ENCODE data around the gene RUNX2.
"Not testable (repeated sequence)": the region's sequence is repeated elsewhere in the genome, so short reads cannot be mapped to it uniquely, and the experiment has no call there.

The RUNX2 gene

DNA sequence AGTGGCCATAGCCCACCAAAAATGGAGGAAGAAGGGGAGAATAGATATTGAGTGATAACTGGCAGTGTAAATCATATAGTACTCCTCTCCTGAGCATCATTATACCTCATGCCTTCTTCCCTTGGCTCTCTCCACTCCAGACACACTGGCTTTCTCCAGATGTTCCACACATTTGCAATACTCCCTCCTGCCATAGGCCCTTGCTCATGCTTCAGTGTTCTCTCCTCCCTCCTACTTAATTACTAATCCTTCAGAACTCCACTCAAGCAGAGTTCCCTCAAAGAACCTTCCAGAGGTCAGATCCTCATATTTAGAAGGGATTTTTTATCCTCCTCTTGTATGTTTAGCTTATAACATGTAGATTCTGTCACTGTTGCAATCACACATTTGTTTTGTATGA, 329.1 kb downstream of the RUNX2 start:
- DNase-seq: no peak

DNA sequence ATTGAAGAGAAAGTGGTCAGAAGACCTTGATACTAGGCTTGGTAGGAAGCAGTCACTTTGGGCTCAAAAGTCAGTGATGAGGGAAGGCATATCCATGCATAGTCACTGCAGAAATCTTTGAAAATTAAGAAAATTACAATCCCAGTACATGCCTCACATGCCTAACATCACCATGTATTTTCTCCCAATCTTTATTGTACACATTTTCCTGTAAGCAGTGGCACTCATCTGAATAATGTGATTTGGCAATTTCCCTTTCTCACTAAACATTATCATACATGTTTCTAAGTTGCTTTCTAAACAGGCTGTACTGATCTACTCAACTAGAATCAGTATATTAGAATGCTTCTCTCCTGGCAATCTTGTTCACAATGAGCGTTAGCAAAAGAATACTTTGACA, 330.3 kb downstream of the RUNX2 start:
- no peak for DNase-seq

GRCh38 chr6:45658958-45659357, 330.8 kb downstream of the RUNX2 start:
- no peak for DNase-seq

DNA sequence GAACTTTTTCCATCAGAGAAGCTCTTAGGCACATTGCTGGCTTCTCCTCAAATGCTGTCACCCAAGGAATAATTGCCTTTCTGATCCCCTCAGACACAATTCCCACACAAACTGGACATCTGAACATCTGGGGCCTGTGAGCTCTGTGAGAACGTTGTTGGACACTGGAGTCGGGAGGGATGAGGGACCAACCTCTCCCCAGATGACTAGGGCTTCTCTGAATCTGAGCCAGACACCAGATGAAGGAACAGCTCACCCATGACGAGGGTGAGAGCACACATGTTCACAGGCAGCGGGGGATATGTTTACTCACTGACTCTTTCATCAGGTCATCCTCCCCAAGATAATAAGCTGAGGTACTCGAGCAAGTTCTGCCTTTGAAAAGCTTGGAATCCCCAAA, 333.5 kb downstream of the RUNX2 start:
- DNase-seq: no peak

- DNase-seq: peak; percentile 7 to 20
Measured at GRCh38 chr6:45663251-45664221, 335.4 kb downstream of the RUNX2 start.

DNA sequence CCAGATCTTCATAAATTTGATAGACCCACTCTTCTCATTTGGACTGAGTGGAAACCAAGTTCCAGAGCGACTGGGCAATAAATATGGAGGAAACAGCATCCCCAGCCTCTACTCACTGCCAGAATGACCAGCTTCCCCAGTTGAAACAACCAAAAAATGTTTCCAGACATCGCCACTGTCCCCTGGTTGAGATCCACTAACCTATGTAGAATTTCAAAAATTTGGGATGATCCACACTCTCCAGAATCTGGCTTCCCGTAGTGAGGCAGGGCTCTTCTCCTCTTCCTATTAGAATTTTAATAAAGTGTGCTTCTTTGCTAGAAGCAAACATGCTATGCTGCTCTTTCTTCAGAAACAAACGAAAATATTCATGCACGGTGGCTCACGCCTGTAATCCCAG, 336.6 kb downstream of the RUNX2 start:
- no peak for DNase-seq

DNA sequence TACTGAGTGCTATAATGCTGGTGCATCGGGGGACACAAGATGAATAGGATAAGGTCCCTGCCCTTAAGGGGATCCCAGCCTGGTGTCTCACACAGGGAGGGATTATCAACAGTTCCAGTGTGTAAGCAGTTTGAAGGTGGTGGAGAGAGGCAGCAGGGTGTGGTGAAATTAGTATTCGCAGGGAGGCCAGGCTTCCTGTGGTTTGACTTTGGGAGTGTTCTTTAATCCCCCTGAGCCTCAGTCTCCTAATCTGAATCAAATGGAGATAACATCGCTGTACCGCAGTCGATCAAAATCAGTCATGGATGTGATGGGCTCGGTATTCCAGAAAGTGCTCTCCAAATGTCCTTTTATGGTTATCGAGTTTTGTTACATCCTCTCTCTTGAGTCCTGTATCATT, 337.7 kb downstream of the RUNX2 start:
- DNase-seq: no peak

DNA sequence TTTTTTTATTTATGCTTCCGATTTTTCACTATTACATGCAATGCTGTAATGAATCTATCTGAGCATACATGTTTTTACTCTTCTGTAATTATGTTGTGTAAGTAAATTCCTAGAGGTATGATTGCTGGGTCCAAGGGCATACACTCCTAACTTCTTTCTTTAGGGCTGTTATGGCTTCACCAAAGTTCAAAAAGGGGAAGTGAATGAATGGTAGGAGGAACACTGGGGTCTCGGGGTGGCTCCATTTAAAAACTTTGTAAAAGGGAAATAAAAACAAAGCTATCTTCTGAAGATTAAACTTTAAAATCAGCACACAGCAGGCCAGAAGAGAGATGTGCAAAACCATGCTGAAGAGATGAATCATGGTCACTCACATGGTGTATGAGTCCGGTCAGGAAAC, 338.7 kb downstream of the RUNX2 start:
- DNase-seq: no peak

GRCh38 chr6:45667300-45667699, 339.2 kb downstream of the RUNX2 start:
- no peak for DNase-seq

- no peak for DNase-seq
Measured at GRCh38 chr6:45667766-45668165, 339.6 kb downstream of the RUNX2 start.

GRCh38 chr6:45668705-45669104, 340.6 kb downstream of the RUNX2 start:
- no peak for DNase-seq

DNA sequence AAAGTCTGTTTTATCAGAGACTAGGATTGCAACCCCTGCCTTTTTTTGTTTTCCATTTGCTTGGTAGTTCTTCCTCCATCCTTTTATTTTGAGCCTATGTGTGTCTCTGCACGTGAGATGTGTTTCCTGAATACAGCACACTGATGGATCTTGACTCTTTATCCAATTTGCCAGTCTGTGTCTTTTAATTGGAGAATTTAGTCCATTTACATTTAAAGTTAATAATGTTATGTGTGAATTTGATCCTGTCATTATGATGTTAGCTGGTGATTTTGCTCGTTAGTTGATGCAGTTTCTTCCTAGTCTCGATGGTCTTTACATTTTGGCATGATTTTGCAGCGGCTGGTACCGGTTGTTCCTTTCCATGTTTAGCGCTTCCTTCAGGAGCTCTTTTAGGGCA, 345.0 kb downstream of the RUNX2 start:
- DNase-seq: not testable (repeated sequence)

DNA sequence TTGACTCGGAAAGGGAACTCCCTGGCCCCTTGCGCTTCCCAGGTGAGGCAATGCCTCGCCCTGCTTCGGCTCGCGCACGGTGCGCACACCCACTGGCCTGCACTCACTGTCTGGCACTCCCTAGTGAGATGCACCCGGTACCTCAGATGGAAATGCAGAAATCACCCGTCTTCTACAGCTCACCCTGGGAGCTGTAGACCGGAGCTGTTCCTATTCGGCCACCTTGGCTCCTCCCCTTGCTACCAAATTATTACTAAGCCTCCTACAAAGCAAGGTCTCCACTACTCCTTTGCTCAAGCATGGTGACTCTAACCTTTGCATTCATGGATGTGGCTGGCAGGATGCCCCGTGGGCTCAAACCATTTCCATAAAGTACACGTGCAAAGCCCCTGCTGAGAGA, 347.0 kb downstream of the RUNX2 start:
- DNase-seq: not testable (repeated sequence)

- DNase-seq: no peak
Measured at GRCh38 chr6:45675634-45676033, 347.5 kb downstream of the RUNX2 start.

DNA sequence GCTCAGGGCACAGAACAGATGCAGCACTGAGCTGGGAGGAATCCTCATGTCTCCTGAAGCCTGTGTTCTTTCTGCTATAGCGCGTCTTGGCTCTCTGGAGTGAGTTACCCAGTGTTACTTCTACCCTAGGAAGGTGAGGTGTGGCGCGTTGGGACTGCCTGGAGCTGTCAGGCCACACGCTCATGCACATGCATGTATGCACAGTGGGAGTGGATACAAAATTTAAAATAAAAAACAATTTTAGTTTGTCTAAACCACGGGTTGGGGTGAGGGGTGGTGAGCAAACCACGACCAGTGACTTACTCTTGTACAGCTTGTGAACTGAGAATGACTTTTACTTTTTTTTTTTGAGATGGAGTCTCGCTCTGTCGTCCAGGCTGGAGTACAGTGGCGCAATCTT, 348.2 kb downstream of the RUNX2 start:
- no peak for DNase-seq

DNA sequence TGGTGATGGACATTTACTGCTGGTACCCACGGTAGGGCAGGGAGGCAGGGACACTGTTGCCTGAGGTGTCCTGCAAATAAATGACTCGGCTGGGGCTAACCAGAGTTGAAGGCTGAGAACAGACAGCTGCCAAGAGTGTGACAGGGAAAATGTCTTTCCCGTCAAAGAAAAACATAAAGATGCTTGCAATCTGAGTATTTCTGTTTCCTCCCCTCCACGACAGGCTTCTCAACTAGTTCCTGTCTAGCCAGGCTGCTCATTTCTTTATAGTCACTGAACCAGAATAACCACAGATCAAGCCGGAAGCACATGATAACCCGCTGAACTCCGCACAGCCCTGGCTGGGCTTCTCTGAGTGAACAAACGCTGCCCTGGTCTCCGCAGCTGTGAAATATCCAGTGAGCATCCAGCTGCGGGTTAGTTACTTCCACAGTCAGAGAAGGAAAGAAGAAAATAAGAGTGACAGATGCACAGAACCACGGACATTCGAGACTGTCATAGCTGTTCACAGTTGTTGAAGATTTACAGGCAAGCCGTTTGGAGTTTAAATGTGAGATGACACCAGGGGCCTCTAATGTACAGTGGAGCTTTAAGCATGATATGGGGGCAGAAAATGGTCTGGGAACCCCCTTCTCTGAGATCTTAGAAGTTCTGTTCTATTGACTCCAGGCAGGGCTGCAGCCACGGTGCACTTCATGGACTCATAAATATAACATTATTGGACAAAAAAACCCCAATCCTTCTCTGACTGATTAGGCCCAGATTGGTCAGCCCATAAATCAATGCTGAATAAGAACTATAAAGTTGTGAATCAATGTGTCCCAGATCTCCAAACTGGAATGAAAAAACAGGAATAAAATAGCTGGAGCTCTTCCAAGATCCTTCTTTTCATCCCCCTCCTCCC, 349.5 kb downstream of the RUNX2 start:
- no peak for DNase-seq

DNA sequence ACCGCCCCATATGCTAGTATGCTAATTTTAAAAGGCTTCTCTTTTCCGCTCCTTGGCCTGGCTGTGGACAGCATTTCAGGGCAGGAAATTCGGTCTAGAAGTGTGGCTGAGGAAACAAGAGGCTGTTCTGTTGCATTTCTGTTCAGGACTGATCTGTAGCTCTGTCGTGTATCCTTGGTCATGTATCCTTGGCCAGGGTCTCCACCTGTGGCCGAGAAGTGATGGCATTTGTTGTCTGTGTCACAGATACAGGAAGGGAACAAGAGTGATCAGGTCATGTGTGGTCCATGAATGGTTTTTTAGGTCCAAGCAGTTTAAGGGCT, 350.1 kb downstream of the RUNX2 start:
- DNase-seq: no peak

DNA sequence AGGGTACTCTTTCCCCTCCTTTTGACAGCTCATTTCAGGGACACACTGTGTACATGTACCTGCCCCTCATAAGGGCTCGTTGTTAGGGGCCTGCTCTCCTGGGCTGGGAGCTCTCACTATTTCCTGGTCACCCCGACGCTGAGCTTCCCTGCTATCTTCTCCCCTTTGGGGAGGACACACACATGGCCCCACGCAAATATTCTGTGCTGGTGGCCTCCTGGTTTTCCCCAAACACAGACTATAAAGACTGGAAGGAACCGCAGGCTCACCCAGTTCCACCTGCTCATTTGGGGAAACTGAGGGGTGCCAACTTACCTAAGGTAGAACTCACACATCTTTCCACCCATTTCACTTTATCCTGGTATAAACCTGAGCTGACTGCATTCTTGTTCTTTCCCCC, 351.0 kb downstream of the RUNX2 start:
- DNase-seq: no peak

GRCh38 chr6:45679631-45680030, 351.5 kb downstream of the RUNX2 start:
- DNase-seq: no peak

- no peak for DNase-seq
Measured at GRCh38 chr6:45681860-45682511, 353.9 kb downstream of the RUNX2 start.

DNA sequence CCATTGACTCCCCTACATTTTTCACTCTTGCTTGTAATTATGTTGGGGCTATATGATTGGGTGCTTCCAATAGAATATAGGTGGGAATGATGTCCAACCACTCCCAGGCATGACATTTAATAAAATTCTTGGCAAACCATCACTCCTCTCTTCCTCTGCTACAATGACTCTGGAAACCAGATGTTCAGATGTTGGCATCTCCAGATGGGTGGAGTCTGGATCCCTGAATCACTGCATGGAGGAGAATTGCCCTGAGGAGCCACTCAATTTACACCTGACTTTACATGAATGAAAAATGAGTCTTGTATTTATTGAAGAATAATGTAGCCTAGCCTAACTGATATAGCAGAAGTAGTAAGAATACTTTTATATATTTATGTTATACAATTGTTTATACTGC, 356.3 kb downstream of the RUNX2 start:
- no peak for DNase-seq

DNA sequence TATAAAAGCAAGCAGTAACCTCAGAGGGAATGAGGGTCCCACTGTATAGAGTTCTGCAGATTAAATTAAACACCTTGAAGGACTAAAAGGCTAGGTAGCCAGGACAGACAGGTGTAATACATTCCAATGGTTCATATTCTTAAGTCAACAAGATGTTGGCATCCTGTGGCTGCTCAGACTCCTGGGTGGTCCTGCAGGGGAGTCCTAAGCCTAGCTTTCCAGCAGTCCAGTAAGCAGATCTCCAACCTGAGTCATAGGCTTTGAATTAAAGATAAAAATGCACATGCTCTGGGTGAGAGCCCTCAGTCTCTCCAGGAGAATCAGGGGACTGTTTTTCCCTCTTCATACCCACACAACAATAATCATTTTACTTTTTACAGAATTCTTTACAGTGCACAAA, 356.9 kb downstream of the RUNX2 start:
- no peak for DNase-seq

DNA sequence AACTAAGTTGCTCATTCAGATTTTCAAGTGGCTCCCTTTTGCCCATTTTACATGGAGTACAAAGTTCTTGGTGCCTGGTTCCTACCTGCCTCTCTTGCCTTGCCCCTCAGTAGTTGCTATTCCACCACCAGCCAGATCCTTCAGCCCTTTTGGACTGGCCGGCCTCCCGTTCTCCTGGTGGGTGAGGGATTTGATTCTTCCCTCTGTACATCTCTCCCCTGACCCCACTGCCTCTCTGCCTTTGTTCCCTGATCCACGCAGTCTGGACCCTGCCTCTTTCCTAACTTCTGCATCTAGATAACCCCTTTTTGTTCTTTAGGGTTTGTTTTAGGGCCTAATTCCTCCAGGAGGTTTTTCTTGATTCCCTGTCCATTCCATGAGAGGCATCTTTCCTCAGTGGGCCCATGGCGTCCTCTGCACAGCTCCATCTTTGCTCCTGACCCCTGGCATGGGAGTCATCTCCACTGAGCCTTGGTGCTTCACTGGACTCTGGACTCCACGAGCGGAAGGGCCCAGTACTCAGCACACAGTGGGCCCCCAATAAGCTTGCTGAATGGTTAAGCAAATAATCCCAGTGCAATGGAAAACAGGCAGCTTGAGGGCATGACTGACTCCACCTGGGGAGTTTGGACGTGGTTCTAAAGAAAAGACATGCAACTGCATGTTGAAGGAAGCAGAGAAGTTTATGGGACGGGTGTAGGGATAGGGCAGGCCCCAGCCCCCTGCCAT, 358.9 kb downstream of the RUNX2 start:
- no peak for DNase-seq

Measured in activated CD4-positive, alpha-beta T cell treated with anti-CD3 and anti-CD28 coated beads, Interleukin-2, amount 50 U/mL, for 4 hours (primary cell).